PFSK-1 (cell line): ENCODE results near the gene LRRC40.

Experiments
- FOXP2 ChIP-seq: optimal IDR thresholded peaks from 2 replicates; pipeline ENCODE3; 2011; ENCODE audit warnings: borderline replicate concordance, control low read depth, inconsistent platforms; ENCODE audit not compliant: insufficient read depth; ENCODE audit errors: extremely low read length, extremely low read depth
- POLR2AphosphoS5 ChIP-seq: IDR thresholded peaks from 2 replicates; pipeline ENCODE4 v1.6.1; 2012; ENCODE audit warnings: low read depth, mild to moderate bottlenecking, control low read depth, low read length, moderate library complexity
- SIN3A ChIP-seq: IDR thresholded peaks from 2 replicates; pipeline ENCODE4 v1.6.1; 2012; ENCODE audit warnings: mild to moderate bottlenecking, low read length, moderate library complexity, borderline replicate concordance; ENCODE audit not compliant: insufficient read depth
- TAF1 ChIP-seq: IDR thresholded peaks from 2 replicates; pipeline ENCODE4 v1.6.1; 2012; ENCODE audit warnings: low read length, control low read depth, borderline replicate concordance; ENCODE audit not compliant: insufficient read depth
- TF ChIP-seq, protein P1 (sequence below), 2 experiments: IDR thresholded peaks; 2 replicates each; pipeline versions ENCODE4 v1.6.1 to v1.8.0; 2011 to 2012; ENCODE audit warnings: low read depth in 2 of 2, low read length in 2 of 2, control low read depth in 1 of 2, inconsistent platforms in 1 of 2, mild to moderate bottlenecking in 1 of 2, moderate library complexity in 1 of 2; ENCODE audit not compliant: insufficient read depth in 1 of 2

LRRC40 gene

GRCh38 chr1:70153739-70154138 lies 51.6 kb downstream of the LRRC40 start:
- TF ChIP-seq POLR2AphosphoS5 = no peak
- TF ChIP-seq SIN3A = no peak
- no peak for TF ChIP-seq TAF1
- TF ChIP-seq FOXP2 = no peak
- TF ChIP-seq, protein P1, sequence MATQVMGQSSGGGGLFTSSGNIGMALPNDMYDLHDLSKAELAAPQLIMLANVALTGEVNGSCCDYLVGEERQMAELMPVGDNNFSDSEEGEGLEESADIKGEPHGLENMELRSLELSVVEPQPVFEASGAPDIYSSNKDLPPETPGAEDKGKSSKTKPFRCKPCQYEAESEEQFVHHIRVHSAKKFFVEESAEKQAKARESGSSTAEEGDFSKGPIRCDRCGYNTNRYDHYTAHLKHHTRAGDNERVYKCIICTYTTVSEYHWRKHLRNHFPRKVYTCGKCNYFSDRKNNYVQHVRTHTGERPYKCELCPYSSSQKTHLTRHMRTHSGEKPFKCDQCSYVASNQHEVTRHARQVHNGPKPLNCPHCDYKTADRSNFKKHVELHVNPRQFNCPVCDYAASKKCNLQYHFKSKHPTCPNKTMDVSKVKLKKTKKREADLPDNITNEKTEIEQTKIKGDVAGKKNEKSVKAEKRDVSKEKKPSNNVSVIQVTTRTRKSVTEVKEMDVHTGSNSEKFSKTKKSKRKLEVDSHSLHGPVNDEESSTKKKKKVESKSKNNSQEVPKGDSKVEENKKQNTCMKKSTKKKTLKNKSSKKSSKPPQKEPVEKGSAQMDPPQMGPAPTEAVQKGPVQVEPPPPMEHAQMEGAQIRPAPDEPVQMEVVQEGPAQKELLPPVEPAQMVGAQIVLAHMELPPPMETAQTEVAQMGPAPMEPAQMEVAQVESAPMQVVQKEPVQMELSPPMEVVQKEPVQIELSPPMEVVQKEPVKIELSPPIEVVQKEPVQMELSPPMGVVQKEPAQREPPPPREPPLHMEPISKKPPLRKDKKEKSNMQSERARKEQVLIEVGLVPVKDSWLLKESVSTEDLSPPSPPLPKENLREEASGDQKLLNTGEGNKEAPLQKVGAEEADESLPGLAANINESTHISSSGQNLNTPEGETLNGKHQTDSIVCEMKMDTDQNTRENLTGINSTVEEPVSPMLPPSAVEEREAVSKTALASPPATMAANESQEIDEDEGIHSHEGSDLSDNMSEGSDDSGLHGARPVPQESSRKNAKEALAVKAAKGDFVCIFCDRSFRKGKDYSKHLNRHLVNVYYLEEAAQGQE (IDR thresholded peaks at IDR 0.05; ENCODE audit: insufficient read depth in 1 of 2, low read depth in 2 of 2, low read length in 2 of 2) = no peak

DNA sequence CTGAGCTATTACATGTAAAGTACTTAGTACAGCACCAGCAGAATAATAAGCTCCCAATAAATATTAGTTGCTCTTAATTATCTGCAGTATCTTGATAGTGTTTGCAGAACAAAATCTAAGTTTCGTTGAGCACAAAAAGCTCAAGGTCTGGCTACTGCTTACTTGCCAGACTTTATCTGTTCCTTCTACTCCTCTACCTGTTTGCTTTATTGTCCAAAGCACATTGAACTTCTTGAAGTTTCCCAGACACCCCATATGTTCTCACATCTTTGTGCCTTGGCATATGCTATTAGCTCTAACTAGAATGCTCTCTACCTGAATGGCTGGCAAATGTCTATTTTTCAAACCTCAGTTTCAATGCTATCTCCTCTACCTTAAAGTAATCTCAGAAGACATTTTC lies 54.9 kb downstream of the LRRC40 start:
- no peak for TF ChIP-seq TAF1
- TF ChIP-seq SIN3A = no peak
- TF ChIP-seq FOXP2 = no peak
- no peak for TF ChIP-seq POLR2AphosphoS5
- TF ChIP-seq, protein P1 (IDR thresholded peaks at IDR 0.05; ENCODE audit: insufficient read depth in 1 of 2, low read depth in 2 of 2, low read length in 2 of 2) = no peak

- TF ChIP-seq, protein P1 (IDR thresholded peaks at IDR 0.05; ENCODE audit: insufficient read depth in 1 of 2, low read depth in 2 of 2, low read length in 2 of 2) = no peak
- TF ChIP-seq FOXP2 (no peak), TAF1 (no peak), SIN3A (no peak), POLR2AphosphoS5 (no peak)
Observed at GRCh38 chr1:70146488-70146887, 58.9 kb downstream of the LRRC40 start.

DNA sequence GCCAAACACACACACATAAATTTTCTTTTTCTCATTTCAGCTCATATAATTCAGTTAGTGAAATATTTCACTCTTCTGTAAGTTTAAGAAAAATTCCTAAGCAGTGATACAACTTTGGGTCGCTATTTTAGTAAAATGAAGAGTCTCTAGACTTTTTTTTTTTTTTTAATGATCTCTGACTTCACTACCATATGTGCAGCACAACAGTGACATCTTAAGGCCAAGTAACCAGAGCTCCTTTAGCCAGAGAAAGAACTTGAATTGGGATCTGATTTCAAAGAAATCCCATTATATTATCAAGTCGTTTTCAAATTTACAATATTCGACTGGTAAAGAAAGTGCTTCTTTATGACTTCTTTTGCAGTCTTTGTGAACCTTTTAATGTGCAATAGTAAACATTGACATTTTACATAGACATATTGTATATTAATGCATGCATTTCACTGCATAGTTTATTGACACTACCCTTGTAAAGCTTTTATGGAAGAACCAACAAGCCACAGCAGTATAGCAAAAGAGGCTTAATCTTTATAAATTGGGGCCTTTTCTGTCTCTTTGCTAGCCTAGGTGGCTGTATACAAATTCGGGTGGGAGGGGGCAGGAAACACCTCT lies 62.2 kb downstream of the LRRC40 start:
- no peak for TF ChIP-seq TAF1
- no peak for TF ChIP-seq FOXP2
- no peak for TF ChIP-seq SIN3A
- no peak for TF ChIP-seq POLR2AphosphoS5
- TF ChIP-seq, protein P1 (IDR thresholded peaks at IDR 0.05; ENCODE audit: insufficient read depth in 1 of 2, low read depth in 2 of 2, low read length in 2 of 2) = no peak

DNA sequence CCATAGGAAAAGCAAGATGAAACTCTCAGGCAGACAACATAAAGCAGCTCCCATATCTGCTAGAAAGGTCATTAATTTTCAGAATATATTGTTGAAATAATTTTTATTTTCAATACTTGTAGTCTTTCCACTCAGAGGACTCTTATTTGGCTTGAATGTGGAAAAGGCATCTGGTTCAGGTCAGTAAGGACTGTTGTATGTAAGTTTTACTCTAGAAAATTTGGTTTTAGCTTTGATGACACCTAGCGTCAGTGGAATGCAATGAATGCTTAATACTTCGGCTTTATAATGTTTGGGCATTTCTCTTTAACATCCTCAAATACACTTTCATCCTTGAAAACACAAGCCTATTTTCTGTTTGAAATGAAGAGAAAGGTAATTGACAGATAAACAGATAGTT lies 63.3 kb downstream of the LRRC40 start:
- TF ChIP-seq FOXP2 (no peak), TAF1 (no peak), POLR2AphosphoS5 (no peak), SIN3A (no peak)
- TF ChIP-seq, protein P1 (IDR thresholded peaks at IDR 0.05; ENCODE audit: insufficient read depth in 1 of 2, low read depth in 2 of 2, low read length in 2 of 2) = no peak
